Upper lobe of left lung (tissue), 6 donors: Measurements from ENCODE around the gene IL1RAPL1. TPM values are rescaled to one million over a fixed set of nuclear protein-coding genes. Genes with fewer than 3 reads are reported as not detected.

Source experiments
- ATAC-seq, 2 donors: fragments of 200-7000 bp; cut with Tn5 transposase; one replicate each; pipeline ENCODE4 v1.9.1; 2022; ENCODE audit warnings: mild to moderate bottlenecking in 2 of 2, moderate library complexity in 2 of 2; ENCODE audit not compliant: low FRiP score in 2 of 2
- DNase-seq, 2 donors: peaks; one replicate each; pipeline ENCODE4 v3.0.0-alpha.2; 2019 to 2020
- H3K27ac ChIP-seq, 4 donors: fragments of 200-600 bp; sonication (generic); one replicate each; pipeline ENCODE4 v1.5.1; 2016 to 2019
- H3K27me3 ChIP-seq, 4 donors: fragments of 200-600 bp; sonication (generic); one replicate each; pipeline ENCODE4 v1.5.1; 2017 to 2019
- H3K36me3 ChIP-seq, 4 donors: fragments of 200-600 bp; sonication (generic); one replicate each; pipeline ENCODE4 v1.5.1; 2016 to 2019
- H3K4me1 ChIP-seq, 4 donors: fragments of 200-600 bp; sonication (generic); one replicate each; pipeline ENCODE4 v1.5.1; 2018 to 2019
- H3K4me3 ChIP-seq, 4 donors: fragments of 200-600 bp; sonication (generic); one replicate each; pipeline ENCODE4 v1.5.1; 2017 to 2019; ENCODE audit warnings: mild to moderate bottlenecking in 2 of 4, moderate library complexity in 1 of 4
- H3K9me3 ChIP-seq, 4 donors: fragments of 200-600 bp; sonication (generic); one replicate each; pipeline ENCODE4 v1.5.1; 2018 to 2019
- EP300 ChIP-seq, 4 donors: sonication (generic); formaldehyde crosslinking; IDR thresholded peaks; one replicate each; pipeline ENCODE4 v1.5.1; 2017; ENCODE audit warnings: antibody characterized with exemption in 4 of 4, control low read depth in 2 of 4
- POLR2A ChIP-seq, 4 donors: fragments of 450-650 bp; IDR thresholded peaks; one replicate each; pipeline ENCODE4 v1.5.1; 2016 to 2017; ENCODE audit warnings: antibody characterized with exemption in 4 of 4, mild to moderate bottlenecking in 2 of 4
- POLR2AphosphoS5 ChIP-seq, 2 donors: sonication (generic); formaldehyde crosslinking; IDR thresholded peaks; one replicate each; pipeline ENCODE4 v1.5.1; 2017; ENCODE audit warnings: antibody characterized with exemption in 2 of 2
- WGBS, 2 donors: methylation state at CpG; one replicate each; pipeline ENCODE4 v1.1.5; 2017 to 2018; 5-methylcytosine and 5-hydroxymethylcytosine counted together
- total RNA-seq, 6 donors: library from RNA; depleted of rRNA in 4 of 6; stranded (reverse); fragments of >200 nt in 4 of 6; gene quantifications; one replicate each; pipeline versions ENCODE4 v1.1.0 to v1.2.1, GENCODE V29; 2016 to 2021
- TF ChIP-seq, protein P1 (sequence below), 6 experiments: fragments of 450-650 bp in 4 of 6; fragments of 200-600 bp in 2 of 6; sonication (generic) in 2 of 6; IDR thresholded peaks; one replicate each; pipeline ENCODE4 v1.5.1; 2016 to 2019; ENCODE audit warnings: antibody characterized with exemption in 6 of 6
- donor health status: DM: no; HTN: no; CAD: no; lungs with moderate emphysema.
- donor health status: DM: no; HTN: yes; CAD: no; lungs with severe emphysema.

IL1RAPL1 gene
- total RNA-seq, 6 donors from 2014 or later, result 0.09 to 0.46 (median 0.33) TPM; not detected in 3

GRCh38 chrX:29659911-29660310, 1072.7 kb downstream of the IL1RAPL1 start:
- no peaks in the 10 kb centered on the region for H3K9me3 ChIP-seq

DNA sequence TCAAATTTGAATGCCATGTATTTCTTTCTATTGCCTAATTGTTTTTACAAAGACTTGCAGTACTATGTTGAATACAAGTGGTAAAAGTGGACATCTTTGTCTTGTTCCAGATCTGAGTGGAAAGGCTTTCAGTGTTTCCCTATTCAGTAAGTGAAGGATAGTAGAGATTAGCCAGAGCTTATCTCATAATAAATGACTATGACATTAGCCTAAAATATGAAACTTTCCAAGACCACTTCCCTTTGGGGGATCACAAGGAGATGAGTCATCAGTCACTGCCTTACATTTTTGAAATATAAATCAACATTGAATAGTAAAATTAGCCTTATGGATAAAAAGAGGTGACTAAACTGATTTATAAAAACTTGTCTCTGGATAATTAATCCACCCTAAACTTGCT, 1074.0 kb downstream of the IL1RAPL1 start:
- Histone ChIP-seq H3K9me3 (no peaks in the 10 kb centered on the region), H3K36me3 (no peaks in the 10 kb centered on the region), H3K27me3 (no peaks in the 10 kb centered on the region), H3K4me1 (no peaks in the 10 kb centered on the region), H3K27ac (no peak overlapping the region), H3K4me3 (no peak overlapping the region)
- TF ChIP-seq, protein P1, sequence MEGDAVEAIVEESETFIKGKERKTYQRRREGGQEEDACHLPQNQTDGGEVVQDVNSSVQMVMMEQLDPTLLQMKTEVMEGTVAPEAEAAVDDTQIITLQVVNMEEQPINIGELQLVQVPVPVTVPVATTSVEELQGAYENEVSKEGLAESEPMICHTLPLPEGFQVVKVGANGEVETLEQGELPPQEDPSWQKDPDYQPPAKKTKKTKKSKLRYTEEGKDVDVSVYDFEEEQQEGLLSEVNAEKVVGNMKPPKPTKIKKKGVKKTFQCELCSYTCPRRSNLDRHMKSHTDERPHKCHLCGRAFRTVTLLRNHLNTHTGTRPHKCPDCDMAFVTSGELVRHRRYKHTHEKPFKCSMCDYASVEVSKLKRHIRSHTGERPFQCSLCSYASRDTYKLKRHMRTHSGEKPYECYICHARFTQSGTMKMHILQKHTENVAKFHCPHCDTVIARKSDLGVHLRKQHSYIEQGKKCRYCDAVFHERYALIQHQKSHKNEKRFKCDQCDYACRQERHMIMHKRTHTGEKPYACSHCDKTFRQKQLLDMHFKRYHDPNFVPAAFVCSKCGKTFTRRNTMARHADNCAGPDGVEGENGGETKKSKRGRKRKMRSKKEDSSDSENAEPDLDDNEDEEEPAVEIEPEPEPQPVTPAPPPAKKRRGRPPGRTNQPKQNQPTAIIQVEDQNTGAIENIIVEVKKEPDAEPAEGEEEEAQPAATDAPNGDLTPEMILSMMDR (IDR thresholded peaks at IDR 0.05), result no peak
- TF ChIP-seq POLR2A (IDR thresholded peaks at IDR 0.05), result no peak
- TF ChIP-seq EP300 (IDR thresholded peaks at IDR 0.05), result no peak
- no peak for TF ChIP-seq POLR2AphosphoS5 (IDR thresholded peaks at IDR 0.05)
- no peak for DNase-seq
- no peak for ATAC-seq

More at GRCh38 chrX:29659911-29660310, 1072.7 kb downstream of the IL1RAPL1 start:
- no peak for DNase-seq
- no peaks in the 10 kb centered on the region for H3K27me3 ChIP-seq
- TF ChIP-seq EP300 (IDR thresholded peaks at IDR 0.05), result no peak
- no peak for TF ChIP-seq POLR2A (IDR thresholded peaks at IDR 0.05)
- TF ChIP-seq POLR2AphosphoS5 (IDR thresholded peaks at IDR 0.05), result no peak
- no peak overlapping the region for H3K4me3 ChIP-seq
- H3K36me3 ChIP-seq, result no peaks in the 10 kb centered on the region
- no peak for ATAC-seq
- H3K27ac ChIP-seq, result no peak overlapping the region
- H3K4me1 ChIP-seq, result no peaks in the 10 kb centered on the region
- WGBS, 2 donors, result 72 to 88% methylated on average over 4 of the region's 4 CpGs

- Histone ChIP-seq H3K4me3 (no peak overlapping the region), H3K9me3 (no peaks in the 10 kb centered on the region), H3K4me1 (no peaks in the 10 kb centered on the region), H3K27me3 (no peaks in the 10 kb centered on the region), H3K36me3 (no peaks in the 10 kb centered on the region), H3K27ac (no peak overlapping the region)
- TF ChIP-seq POLR2AphosphoS5 (IDR thresholded peaks at IDR 0.05), result no peak
- no peak for DNase-seq
- no peak for ATAC-seq
These were observed 1074.9 kb downstream of the IL1RAPL1 start for GRCh38 chrX:29662101-29662500.

DNA sequence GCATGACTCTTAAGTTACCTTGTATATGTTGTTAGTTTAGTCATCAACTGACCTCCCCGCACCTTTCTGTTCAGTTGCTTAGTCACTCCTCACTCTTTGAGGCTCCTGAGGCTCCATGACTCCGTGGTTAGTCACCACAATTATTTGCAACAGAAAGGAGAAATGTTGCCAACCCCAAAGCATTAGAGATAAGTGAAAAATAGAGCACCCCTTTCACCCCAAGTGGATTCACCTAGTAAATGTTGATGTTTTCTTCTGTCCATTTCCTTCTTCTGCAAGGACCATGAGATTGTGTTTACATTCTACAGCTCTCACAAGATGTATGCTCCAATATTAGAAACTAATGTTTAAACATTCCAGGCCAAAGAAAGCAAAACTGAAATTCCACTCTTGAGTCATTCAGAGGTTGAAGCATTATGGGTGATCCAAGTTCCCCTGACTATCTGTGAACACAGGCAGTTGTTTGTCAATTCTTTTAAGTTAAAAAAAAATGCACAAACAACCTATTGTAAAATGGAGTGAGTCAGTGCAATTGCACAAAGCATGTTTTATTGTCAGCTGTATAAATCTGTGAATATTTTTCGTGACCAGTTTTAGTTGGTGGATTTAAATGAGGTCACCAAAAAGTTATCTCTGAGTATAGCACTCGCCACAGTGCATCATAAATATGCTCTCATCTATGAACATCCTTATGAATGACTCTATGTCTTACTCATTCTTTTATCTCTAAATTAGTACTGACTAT, 1075.7 kb downstream of the IL1RAPL1 start:
- 31 to 44% methylated on average over 4 of the region's 4 CpGs for WGBS, 2 donors

GRCh38 chrX:29665532-29665931, 1078.3 kb downstream of the IL1RAPL1 start:
- H3K27ac ChIP-seq, result no peak overlapping the region
- H3K4me1 ChIP-seq, result no peaks in the 10 kb centered on the region
- DNase-seq, result no peak
- no peaks in the 10 kb centered on the region for H3K27me3 ChIP-seq
- no peak overlapping the region for H3K4me3 ChIP-seq
- H3K9me3 ChIP-seq, result no peaks in the 10 kb centered on the region
- H3K36me3 ChIP-seq, result no peaks in the 10 kb centered on the region
- TF ChIP-seq POLR2A (IDR thresholded peaks at IDR 0.05), result no peak
- TF ChIP-seq EP300 (IDR thresholded peaks at IDR 0.05), result no peak
- no peak for TF ChIP-seq POLR2AphosphoS5 (IDR thresholded peaks at IDR 0.05)
- TF ChIP-seq, protein P1 (IDR thresholded peaks at IDR 0.05), result no peak
- 57 to 70% methylated on average over 1 of the region's 1 CpG for WGBS, 2 donors
- ATAC-seq, result no peak

More for the DNA sequence above, 1075.7 kb downstream of the IL1RAPL1 start:
- no peak for DNase-seq
- ATAC-seq, result peak; percentile 41 to 43
- no peak overlapping the region for H3K27ac ChIP-seq
- no peak overlapping the region for H3K4me3 ChIP-seq
- no peaks in the 10 kb centered on the region for H3K27me3 ChIP-seq
- H3K4me1 ChIP-seq, result no peaks in the 10 kb centered on the region
- no peaks in the 10 kb centered on the region for H3K36me3 ChIP-seq
- no peaks in the 10 kb centered on the region for H3K9me3 ChIP-seq
- TF ChIP-seq, protein P1 (IDR thresholded peaks at IDR 0.05), result no peak
- TF ChIP-seq POLR2A (IDR thresholded peaks at IDR 0.05), result no peak
- no peak for TF ChIP-seq POLR2AphosphoS5 (IDR thresholded peaks at IDR 0.05)
- no peak for TF ChIP-seq EP300 (IDR thresholded peaks at IDR 0.05)

DNA sequence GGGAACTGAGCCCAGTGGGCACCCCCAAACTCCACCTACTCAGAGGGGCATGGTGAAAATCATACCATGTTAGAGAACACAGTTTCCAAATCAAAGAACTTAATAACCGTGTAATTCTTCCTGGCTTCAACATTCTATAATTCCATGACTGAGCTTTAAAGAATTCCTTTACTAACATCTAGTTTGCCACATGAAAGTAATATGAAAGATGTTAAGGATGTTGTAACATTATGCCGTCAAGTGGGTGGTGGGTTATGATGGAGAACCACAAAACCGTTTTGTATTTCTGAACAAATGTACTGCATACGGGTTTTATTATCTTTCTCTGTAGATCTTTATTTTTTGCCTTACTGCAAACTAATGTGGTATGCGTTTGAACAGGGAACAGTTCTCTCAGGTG, 1079.1 kb downstream of the IL1RAPL1 start:
- no peak overlapping the region for H3K27ac ChIP-seq
- TF ChIP-seq EP300 (IDR thresholded peaks at IDR 0.05) (no peak), POLR2A (IDR thresholded peaks at IDR 0.05) (no peak), POLR2AphosphoS5 (IDR thresholded peaks at IDR 0.05) (no peak)
- TF ChIP-seq, protein P1 (IDR thresholded peaks at IDR 0.05), result no peak
- no peaks in the 10 kb centered on the region for H3K27me3 ChIP-seq
- H3K36me3 ChIP-seq, result no peaks in the 10 kb centered on the region
- no peak overlapping the region for H3K4me3 ChIP-seq
- 74 to 99% methylated on average over 5 of the region's 5 CpGs for WGBS, 2 donors
- DNase-seq (no peak), ATAC-seq (no peak)
- no peaks in the 10 kb centered on the region for H3K9me3 ChIP-seq
- H3K4me1 ChIP-seq, result no peaks in the 10 kb centered on the region
